DND-41 (cell line): ENCODE results near the gene LRIT3.
A peak's percentile ranks its signal among the peaks of the same experiment; 100 is the strongest.

Source experiments
- ATAC-seq: fragments of 200-7000 bp; cut with Tn5 transposase; 3 replicates; pipeline ENCODE4 v1.9.1; 2021; ENCODE audit warnings: low read depth; ENCODE audit not compliant: insufficient read depth
- DNase-seq: peaks from one replicate; pipeline ENCODE4 v3.0.0-alpha.2; 2020
- H2AFZ ChIP-seq: 2 replicates; pipeline ENCODE4 v1.6.0; 2012; ENCODE audit warnings: low read depth, low read length
- H3K27ac ChIP-seq: 2 replicates; pipeline ENCODE4 v1.5.1; 2012; ENCODE audit warnings: low read length, inconsistent platforms
- H3K27me3 ChIP-seq: fragments of 200-600 bp; sonication (generic); 2 replicates; pipeline ENCODE4 v1.6.0; 2012; ENCODE audit warnings: low read length, mild to moderate bottlenecking, inconsistent platforms; ENCODE audit not compliant: insufficient read depth, poor library complexity
- H3K36me3 ChIP-seq: 2 replicates; pipeline ENCODE4 v1.5.1; 2012; ENCODE audit warnings: low read length, inconsistent platforms; ENCODE audit not compliant: insufficient read depth
- H3K4me1 ChIP-seq: 2 replicates; pipeline ENCODE4 v1.5.1; 2012; ENCODE audit warnings: mild to moderate bottlenecking, low read length; ENCODE audit not compliant: insufficient read depth
- H3K4me2 ChIP-seq: 2 replicates; pipeline ENCODE4 v1.6.0; 2012; ENCODE audit warnings: mild to moderate bottlenecking, moderate library complexity, low read length, inconsistent platforms; ENCODE audit not compliant: insufficient read depth
- H3K4me3 ChIP-seq, 2 experiments: fragments of 200-600 bp in 1 of 2; shearing (Covaris generic) in 1 of 2; 2 replicates each; pipeline ENCODE4 v1.5.1; 2012 to 2016; ENCODE audit warnings: inconsistent platforms in 2 of 2, low read length in 2 of 2, mild to moderate bottlenecking in 2 of 2, low read depth in 1 of 2, moderate library complexity in 1 of 2
- H3K79me2 ChIP-seq: 2 replicates; pipeline ENCODE4 v1.6.0; 2012; ENCODE audit warnings: low read length, inconsistent platforms; ENCODE audit not compliant: insufficient read depth
- H3K9ac ChIP-seq: 2 replicates; pipeline ENCODE4 v1.6.0; 2012; ENCODE audit warnings: low read depth, mild to moderate bottlenecking, inconsistent platforms, low read length, moderate library complexity
- H3K9me3 ChIP-seq: 2 replicates; pipeline ENCODE4 v1.5.1; 2012; ENCODE audit warnings: low read length, moderate library complexity, mild to moderate bottlenecking, inconsistent platforms; ENCODE audit not compliant: insufficient read depth, severe bottlenecking
- H4K20me1 ChIP-seq: 2 replicates; pipeline ENCODE4 v1.6.0; 2012; ENCODE audit warnings: low read length; ENCODE audit not compliant: insufficient read depth
- EZH2 ChIP-seq: IDR thresholded peaks from 3 replicates; pipeline ENCODE4 v1.6.1; 2012; ENCODE audit warnings: borderline replicate concordance, low read depth, mild to moderate bottlenecking, moderate library complexity, low read length, inconsistent platforms; ENCODE audit not compliant: severe bottlenecking
- TF ChIP-seq, protein P1 (sequence below): IDR thresholded peaks from 2 replicates; pipeline ENCODE4 v1.5.1; 2012; ENCODE audit warnings: borderline replicate concordance, low read length, moderate library complexity, mild to moderate bottlenecking; ENCODE audit not compliant: poor library complexity, severe bottlenecking; ENCODE audit errors: extremely low read depth

Gene LRIT3

DNA sequence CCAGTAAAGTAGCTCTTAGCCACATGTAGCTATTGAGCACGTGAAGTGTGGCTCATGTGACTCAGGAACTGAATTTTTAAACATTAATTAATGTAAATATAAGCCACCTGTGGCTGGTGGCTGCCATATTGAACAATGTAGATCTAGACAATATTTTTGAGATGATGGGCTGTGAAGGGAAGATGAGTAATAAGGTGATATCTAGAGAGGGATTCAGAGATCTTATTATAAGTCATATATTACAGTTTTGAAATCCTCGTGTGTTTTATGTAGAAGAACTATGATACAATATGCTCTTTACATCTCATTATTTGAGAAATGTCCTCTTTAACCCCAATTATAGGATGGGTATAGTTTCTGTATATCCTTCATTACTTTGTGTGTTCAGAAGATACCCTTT lies 26.7 kb upstream of the LRIT3 start:
- DNase-seq = no peak
- Histone ChIP-seq H3K79me2 (peaks cover 38% of the 10 kb centered on the region), H3K36me3 (peaks cover 84% of the 10 kb centered on the region)

DNA sequence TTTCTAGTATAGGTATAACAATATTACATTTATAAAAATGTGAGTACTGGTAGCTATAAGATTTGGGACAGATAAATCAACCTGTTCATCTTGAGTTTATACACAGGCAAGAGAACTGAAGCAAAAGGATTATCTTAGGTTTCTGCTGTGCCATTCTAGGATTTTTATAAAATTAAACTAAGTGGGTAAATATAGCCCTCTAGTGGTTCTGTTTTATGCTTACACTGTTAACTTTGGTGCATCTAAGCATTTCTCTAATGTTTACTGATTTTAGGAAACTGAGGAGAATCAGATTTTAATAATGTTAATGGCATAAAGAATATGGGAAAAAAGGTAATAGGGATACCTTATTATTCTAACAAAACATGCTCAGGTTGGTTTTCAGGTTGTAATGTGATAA lies 21.2 kb upstream of the LRIT3 start:
- DNase-seq = no peak
- Histone ChIP-seq H3K27me3 (no peaks in the 10 kb centered on the region), H4K20me1 (no peaks in the 10 kb centered on the region), H3K36me3 (peaks cover 37% of the 10 kb centered on the region; the same call in 1 of the 2 replicates), H3K4me2 (no peak overlapping the region), H3K4me3 (no peak overlapping the region), H3K79me2 (no peaks in the 10 kb centered on the region), H3K9ac (no peak overlapping the region), H3K4me1 (no peaks in the 10 kb centered on the region), H3K9me3 (no peaks in the 10 kb centered on the region), H2AFZ (no peak overlapping the region), H3K27ac (no peak overlapping the region)
- TF ChIP-seq, protein P1, sequence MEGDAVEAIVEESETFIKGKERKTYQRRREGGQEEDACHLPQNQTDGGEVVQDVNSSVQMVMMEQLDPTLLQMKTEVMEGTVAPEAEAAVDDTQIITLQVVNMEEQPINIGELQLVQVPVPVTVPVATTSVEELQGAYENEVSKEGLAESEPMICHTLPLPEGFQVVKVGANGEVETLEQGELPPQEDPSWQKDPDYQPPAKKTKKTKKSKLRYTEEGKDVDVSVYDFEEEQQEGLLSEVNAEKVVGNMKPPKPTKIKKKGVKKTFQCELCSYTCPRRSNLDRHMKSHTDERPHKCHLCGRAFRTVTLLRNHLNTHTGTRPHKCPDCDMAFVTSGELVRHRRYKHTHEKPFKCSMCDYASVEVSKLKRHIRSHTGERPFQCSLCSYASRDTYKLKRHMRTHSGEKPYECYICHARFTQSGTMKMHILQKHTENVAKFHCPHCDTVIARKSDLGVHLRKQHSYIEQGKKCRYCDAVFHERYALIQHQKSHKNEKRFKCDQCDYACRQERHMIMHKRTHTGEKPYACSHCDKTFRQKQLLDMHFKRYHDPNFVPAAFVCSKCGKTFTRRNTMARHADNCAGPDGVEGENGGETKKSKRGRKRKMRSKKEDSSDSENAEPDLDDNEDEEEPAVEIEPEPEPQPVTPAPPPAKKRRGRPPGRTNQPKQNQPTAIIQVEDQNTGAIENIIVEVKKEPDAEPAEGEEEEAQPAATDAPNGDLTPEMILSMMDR = peak; percentile 65
- no peak for TF ChIP-seq EZH2
- ATAC-seq = peak; percentile 73

More for the DNA sequence above, 26.7 kb upstream of the LRIT3 start:
- no peak overlapping the region for H3K4me2 ChIP-seq
- no peak overlapping the region for H3K4me3 ChIP-seq
- H3K27me3 ChIP-seq = no peaks in the 10 kb centered on the region
- H4K20me1 ChIP-seq = no peaks in the 10 kb centered on the region; the same call in 1 of the 2 replicates
- no peak overlapping the region for H3K27ac ChIP-seq
- H3K4me1 ChIP-seq = peaks cover 20% of the 10 kb centered on the region
- no peak overlapping the region for H2AFZ ChIP-seq
- H3K9me3 ChIP-seq = no peaks in the 10 kb centered on the region
- no peak overlapping the region for H3K9ac ChIP-seq
- TF ChIP-seq, protein P1 = no peak
- no peak for TF ChIP-seq EZH2
- ATAC-seq = no peak

DNA sequence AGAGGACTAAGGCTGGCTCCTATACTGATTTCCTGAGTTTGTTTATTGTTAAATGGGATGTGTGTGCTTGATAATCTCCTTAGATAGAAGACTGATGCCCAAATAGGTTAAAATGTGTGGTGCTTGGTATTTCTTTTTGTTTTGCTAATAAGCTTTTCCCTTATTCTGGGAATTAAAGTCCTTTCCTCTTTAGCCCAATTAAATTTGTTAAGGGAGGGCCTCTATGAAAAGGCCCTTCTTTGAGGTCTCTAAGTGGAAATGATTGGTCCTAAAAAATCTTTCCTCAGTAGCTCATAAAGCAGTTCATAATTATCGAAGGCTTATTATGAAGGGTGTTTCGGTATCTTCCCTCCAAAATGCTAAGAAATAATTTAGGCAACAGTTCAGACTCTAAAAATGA lies 20.2 kb upstream of the LRIT3 start, which contains the start of gene RRH:
Gene RRH (plus strand): TSS at position 301 of the 400 bp plus-strand sequence. CDS start 56 bp downstream, at position 357.
- H3K4me1 ChIP-seq = no peaks in the 10 kb centered on the region
- TF ChIP-seq, protein P1 = no peak
- TF ChIP-seq EZH2 = no peak
- H3K4me2 ChIP-seq = no peak within 1 kb of the TSS
- H3K4me3 ChIP-seq = no peak within 1 kb of the TSS
- H3K9ac ChIP-seq = no peak within 1 kb of the TSS
- H3K9me3 ChIP-seq = no peaks in the 10 kb centered on the region
- no peaks in the 10 kb centered on the region for H4K20me1 ChIP-seq
- H3K36me3 ChIP-seq = peaks cover 28% of the 10 kb centered on the region; the same call in 1 of the 2 replicates
- H3K27me3 ChIP-seq = no peaks in the 10 kb centered on the region
- H3K79me2 ChIP-seq = no peaks in the 10 kb centered on the region
- no peak within 1 kb of the TSS for H3K27ac ChIP-seq
- ATAC-seq (no peak), DNase-seq (no peak)
- no peak within 1 kb of the TSS for H2AFZ ChIP-seq
